Parathyroid adenoma (tissue), 2 donors: ENCODE measurements around the gene ZNF32.

Experiments
- H2AFZ ChIP-seq: fragments of 300-600 bp; sonication (generic); one replicate; pipeline ENCODE4 v1.7.0; 2017; ENCODE audit warnings: antibody characterized with exemption, mild to moderate bottlenecking
- H3K27ac ChIP-seq: fragments of 300-600 bp; sonication (generic); one replicate; pipeline ENCODE4 v1.7.0; 2017
- H3K27me3 ChIP-seq: fragments of 300-600 bp; sonication (generic); one replicate; pipeline ENCODE4 v1.7.0; 2017; ENCODE audit warnings: low read length; ENCODE audit not compliant: control insufficient read depth, insufficient read depth
- H3K36me3 ChIP-seq: fragments of 300-600 bp; sonication (generic); one replicate; pipeline ENCODE4 v1.7.0; 2017; ENCODE audit warnings: low read length; ENCODE audit not compliant: control insufficient read depth, insufficient read depth
- H3K4me1 ChIP-seq: fragments of 300-600 bp; sonication (generic); one replicate; pipeline ENCODE4 v1.7.0; 2017; ENCODE audit warnings: control low read depth
- H3K4me2 ChIP-seq: fragments of 300-600 bp; sonication (generic); one replicate; pipeline ENCODE4 v1.7.0; 2017; ENCODE audit warnings: low read length
- H3K4me3 ChIP-seq: fragments of 300-600 bp; sonication (generic); one replicate; pipeline ENCODE4 v1.7.0; 2017; ENCODE audit warnings: low read depth, low read length
- H3K79me2 ChIP-seq: fragments of 300-600 bp; sonication (generic); one replicate; pipeline ENCODE4 v1.7.0; 2017; ENCODE audit warnings: control low read depth
- H3K9ac ChIP-seq: fragments of 300-600 bp; sonication (generic); one replicate; pipeline ENCODE4 v1.7.0; 2017; ENCODE audit warnings: mild to moderate bottlenecking
- H3K9me3 ChIP-seq: fragments of 300-600 bp; sonication (generic); one replicate; pipeline ENCODE4 v1.7.0; 2017; ENCODE audit warnings: low read length; ENCODE audit not compliant: control insufficient read depth
- CTCF ChIP-seq: fragments of 300-600 bp; sonication (generic); IDR thresholded peaks from one replicate; pipeline ENCODE4 v1.7.0; 2017; ENCODE audit warnings: antibody characterized with exemption, mild to moderate bottlenecking
- donor health status: primary hyperparathyroidism.

ZNF32 gene

GRCh38 chr10:43682956-43683355 is 34.3 kb upstream of the ZNF32 start:
- Histone ChIP-seq H3K27ac (no peak overlapping the region), H3K27me3 (no peaks in the 10 kb centered on the region), H3K36me3 (no peaks in the 10 kb centered on the region), H3K4me1 (peaks cover 7% of the 10 kb centered on the region), H3K9ac (no peak overlapping the region), H3K4me2 (no peak overlapping the region), H3K4me3 (no peak overlapping the region), H2AFZ (no peak overlapping the region), H3K79me2 (no peaks in the 10 kb centered on the region), H3K9me3 (no peaks in the 10 kb centered on the region)
- TF ChIP-seq CTCF = no peak

GRCh38 chr10:43681721-43682120 is 33.0 kb upstream of the ZNF32 start:
- Histone ChIP-seq H3K79me2 (no peaks in the 10 kb centered on the region), H3K4me1 (peaks cover 7% of the 10 kb centered on the region)
- TF ChIP-seq CTCF = no peak

GRCh38 chr10:43681220-43681619 is 32.5 kb upstream of the ZNF32 start:
- TF ChIP-seq CTCF = no peak
- Histone ChIP-seq H3K9me3 (no peaks in the 10 kb centered on the region), H3K4me2 (no peak overlapping the region), H3K27ac (no peak overlapping the region), H3K36me3 (no peaks in the 10 kb centered on the region), H3K4me3 (no peak overlapping the region), H2AFZ (no peak overlapping the region), H3K4me1 (peaks cover 7% of the 10 kb centered on the region), H3K9ac (no peak overlapping the region), H3K79me2 (no peaks in the 10 kb centered on the region), H3K27me3 (no peaks in the 10 kb centered on the region)

More at GRCh38 chr10:43681721-43682120, 33.0 kb upstream of the ZNF32 start:
- H2AFZ ChIP-seq = no peak overlapping the region
- no peak overlapping the region for H3K27ac ChIP-seq
- no peak overlapping the region for H3K4me3 ChIP-seq
- no peaks in the 10 kb centered on the region for H3K36me3 ChIP-seq
- no peak overlapping the region for H3K9ac ChIP-seq
- no peaks in the 10 kb centered on the region for H3K27me3 ChIP-seq
- no peaks in the 10 kb centered on the region for H3K9me3 ChIP-seq
- no peak overlapping the region for H3K4me2 ChIP-seq

GRCh38 chr10:43680035-43680434 is 31.4 kb upstream of the ZNF32 start:
- Histone ChIP-seq H2AFZ (no peak overlapping the region), H3K4me1 (peaks cover 7% of the 10 kb centered on the region), H3K9ac (no peak overlapping the region), H3K27ac (peak overlapping the region; percentile 0), H3K4me2 (peak overlapping the region; percentile 44), H3K27me3 (no peaks in the 10 kb centered on the region), H3K4me3 (no peak overlapping the region), H3K9me3 (no peaks in the 10 kb centered on the region), H3K79me2 (no peaks in the 10 kb centered on the region), H3K36me3 (no peaks in the 10 kb centered on the region)
- no peak for TF ChIP-seq CTCF

- H2AFZ ChIP-seq = no peak overlapping the region
- TF ChIP-seq CTCF = no peak
- H3K4me1 ChIP-seq = peaks cover 7% of the 10 kb centered on the region
- no peaks in the 10 kb centered on the region for H3K79me2 ChIP-seq
- no peaks in the 10 kb centered on the region for H3K27me3 ChIP-seq
- H3K9ac ChIP-seq = no peak overlapping the region
- H3K4me2 ChIP-seq = peak overlapping the region; percentile 44
- H3K4me3 ChIP-seq = no peak overlapping the region
- H3K27ac ChIP-seq = peak overlapping the region; percentile 0
- H3K36me3 ChIP-seq = no peaks in the 10 kb centered on the region
- no peaks in the 10 kb centered on the region for H3K9me3 ChIP-seq
Measured at GRCh38 chr10:43679509-43679908, 30.8 kb upstream of the ZNF32 start.
